GM20431 (cell line): ENCODE results near the gene KCTD14.
"Not testable (repeated sequence)": the region's sequence is repeated elsewhere in the genome, so short reads cannot be mapped to it uniquely, and the experiment has no call there.

Experiments used
- in situ Hi-C: fragments of 300-500 bp; cut with MseI, MboI; formaldehyde crosslinking; loops from one replicate; pipeline ENCODE4 v1.15.0; 2020; ENCODE audit warnings: low sequenced_read_pairs; ENCODE audit not compliant: unreplicated experiment

KCTD14 gene, protein sequence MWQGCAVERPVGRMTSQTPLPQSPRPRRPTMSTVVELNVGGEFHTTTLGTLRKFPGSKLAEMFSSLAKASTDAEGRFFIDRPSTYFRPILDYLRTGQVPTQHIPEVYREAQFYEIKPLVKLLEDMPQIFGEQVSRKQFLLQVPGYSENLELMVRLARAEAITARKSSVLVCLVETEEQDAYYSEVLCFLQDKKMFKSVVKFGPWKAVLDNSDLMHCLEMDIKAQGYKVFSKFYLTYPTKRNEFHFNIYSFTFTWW

DNA sequence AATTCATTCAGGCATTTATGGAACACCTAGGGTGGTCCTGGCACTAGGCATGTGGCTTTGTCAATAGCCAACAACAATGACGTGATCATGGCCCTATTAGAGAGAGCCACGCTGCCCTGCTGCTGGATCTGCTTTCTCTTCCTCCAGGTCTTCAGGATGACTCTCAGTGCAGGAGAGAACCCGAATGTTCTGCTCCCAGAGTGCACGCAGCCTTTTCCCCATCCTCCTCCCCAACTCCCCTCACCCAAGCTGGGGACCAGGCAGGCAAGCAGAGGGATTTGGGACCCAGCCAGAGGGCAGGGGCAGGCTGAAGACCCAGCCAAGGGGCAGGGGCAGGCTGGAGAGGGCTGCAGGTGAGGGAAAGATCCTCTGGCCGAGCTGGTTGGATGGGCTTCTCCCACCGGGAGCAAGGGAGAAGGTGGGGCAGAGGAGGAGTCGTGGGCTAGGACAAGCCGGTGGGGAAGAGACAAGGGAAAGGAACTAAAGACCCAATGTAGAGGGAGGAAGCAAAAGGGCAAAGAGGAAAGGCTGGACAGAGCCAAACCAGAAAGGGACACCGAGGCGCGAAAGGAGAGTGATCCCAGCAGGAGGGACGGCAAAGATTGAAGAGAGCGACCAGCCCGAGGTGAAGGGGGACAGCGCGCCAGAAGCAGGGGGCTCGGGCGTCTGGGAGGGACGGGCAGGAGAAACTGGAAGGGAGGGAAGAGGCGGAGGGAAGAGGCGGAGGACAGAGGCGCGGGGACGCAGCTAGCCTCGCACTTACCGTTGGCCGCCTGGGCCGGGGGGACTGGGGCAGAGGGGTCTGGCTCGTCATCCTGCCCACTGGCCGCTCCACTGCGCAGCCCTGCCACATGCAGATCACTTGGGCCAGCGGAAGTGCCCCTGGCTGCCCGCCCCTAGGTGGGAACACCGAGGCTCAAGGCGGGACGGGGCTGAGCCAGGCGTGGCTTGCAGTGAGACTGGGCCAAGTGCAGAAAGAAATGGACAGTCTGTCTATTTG, at the start of gene KCTD14:
TSS of gene KCTD14 (minus strand) at position 880 of the 1,000 bp plus-strand sequence. CDS start at position 853, 27 bp downstream.
- in situ Hi-C loops: no loop called here

- in situ Hi-C loops: no loop called here
Observed at GRCh38 chr11:78072455-78072854, 49.4 kb upstream of the KCTD14 start.

DNA sequence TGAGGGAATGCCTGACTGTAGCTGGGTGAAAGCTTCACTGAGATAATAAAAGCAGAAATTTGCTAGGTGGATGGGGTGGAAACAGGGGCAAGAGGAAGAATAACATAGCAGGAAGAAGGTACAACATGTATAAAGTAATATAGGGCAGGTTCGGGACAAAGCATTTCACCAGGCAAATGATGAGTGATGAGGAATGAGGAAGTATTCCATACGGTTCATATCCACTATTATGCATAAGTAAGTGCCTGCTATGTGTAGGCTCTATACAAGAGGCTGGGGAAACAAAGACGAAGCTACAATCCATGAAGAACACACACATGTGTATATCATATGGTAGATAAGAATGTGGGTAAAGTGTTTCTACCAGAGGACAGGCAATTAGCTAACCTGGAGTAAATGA, 48.6 kb upstream of the KCTD14 start:
- in situ Hi-C loops: no loop called here

- in situ Hi-C loops: no loop called here
Observed at GRCh38 chr11:78070621-78071020, 47.5 kb upstream of the KCTD14 start.

DNA sequence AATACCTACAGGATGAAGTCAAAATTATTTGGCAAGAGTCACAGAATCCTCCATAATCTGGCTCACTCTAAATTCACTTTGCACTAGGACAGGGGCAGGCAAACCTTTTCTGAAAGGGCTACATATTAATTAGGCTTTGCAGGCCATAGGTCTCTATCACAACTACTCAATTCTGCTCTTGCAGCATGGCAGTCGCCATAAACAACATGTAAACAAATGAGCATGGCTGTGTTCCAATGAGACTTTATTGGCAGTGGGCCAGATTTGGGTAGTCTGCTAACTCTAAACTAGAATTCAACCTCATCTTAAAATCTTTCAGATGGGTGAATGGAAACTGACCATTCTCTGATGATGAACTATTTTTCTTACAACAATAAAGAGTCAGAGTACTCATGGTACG, 46.4 kb upstream of the KCTD14 start:
- in situ Hi-C loops: no loop called here

DNA sequence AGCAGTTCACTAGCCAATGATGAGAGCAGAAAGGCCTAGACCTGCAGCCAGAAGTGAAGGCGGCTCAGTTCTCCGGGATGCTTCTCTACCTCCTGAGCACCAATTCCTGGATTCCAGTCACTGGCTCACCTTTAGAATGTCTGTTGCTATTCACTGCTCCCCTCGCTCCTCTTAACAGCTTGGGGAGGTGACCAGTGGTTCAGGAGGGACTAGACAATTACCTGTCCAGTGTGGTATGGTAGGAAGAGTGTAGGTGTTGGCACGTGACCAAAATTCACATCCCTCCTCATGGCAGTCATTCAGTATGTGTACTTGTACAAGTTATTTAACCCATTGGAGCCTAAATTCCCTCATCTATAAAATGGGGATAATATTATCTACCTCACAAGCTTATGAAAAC, 44.6 kb upstream of the KCTD14 start:
- in situ Hi-C loops: no loop called here

- in situ Hi-C loops: no loop called here
Observed at GRCh38 chr11:78066471-78066870, 43.4 kb upstream of the KCTD14 start.

GRCh38 chr11:78065203-78065602, 42.1 kb upstream of the KCTD14 start:
- in situ Hi-C loops: no loop called here

- in situ Hi-C loops: no loop called here
Observed at GRCh38 chr11:78063440-78064181, 40.5 kb upstream of the KCTD14 start, which contains the start of gene THRSP. THRSP (plus strand) TSS chr11:78063861; CDS start chr11:78063882, 21 bp downstream.

DNA sequence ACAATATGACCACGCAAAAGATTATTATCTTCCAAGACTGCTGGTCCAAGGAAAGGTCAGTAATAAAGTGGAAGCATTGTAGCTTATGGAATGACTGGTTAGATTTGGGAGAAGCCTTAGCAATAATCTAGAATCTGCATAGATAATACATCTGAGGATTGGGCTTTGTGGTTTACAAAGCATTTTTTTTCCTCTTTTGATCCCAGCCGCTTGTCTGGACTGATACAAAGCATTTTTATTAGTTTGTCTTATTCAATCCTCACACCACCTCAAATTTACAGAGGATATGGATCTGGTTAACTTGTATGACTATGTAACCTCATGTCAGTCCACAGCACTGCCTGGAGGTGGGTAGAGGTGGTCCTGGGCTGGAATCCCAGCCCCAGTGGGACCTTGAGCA, 39.6 kb upstream of the KCTD14 start:
- in situ Hi-C loops: no loop called here

- in situ Hi-C loops: no loop called here
Observed at GRCh38 chr11:78061921-78062311, 38.8 kb upstream of the KCTD14 start.

GRCh38 chr11:78061088-78061920, 38.2 kb upstream of the KCTD14 start:
- in situ Hi-C loops: no loop called here

- in situ Hi-C loops: no loop called here
Observed at GRCh38 chr11:78060533-78060932, 37.5 kb upstream of the KCTD14 start.

DNA sequence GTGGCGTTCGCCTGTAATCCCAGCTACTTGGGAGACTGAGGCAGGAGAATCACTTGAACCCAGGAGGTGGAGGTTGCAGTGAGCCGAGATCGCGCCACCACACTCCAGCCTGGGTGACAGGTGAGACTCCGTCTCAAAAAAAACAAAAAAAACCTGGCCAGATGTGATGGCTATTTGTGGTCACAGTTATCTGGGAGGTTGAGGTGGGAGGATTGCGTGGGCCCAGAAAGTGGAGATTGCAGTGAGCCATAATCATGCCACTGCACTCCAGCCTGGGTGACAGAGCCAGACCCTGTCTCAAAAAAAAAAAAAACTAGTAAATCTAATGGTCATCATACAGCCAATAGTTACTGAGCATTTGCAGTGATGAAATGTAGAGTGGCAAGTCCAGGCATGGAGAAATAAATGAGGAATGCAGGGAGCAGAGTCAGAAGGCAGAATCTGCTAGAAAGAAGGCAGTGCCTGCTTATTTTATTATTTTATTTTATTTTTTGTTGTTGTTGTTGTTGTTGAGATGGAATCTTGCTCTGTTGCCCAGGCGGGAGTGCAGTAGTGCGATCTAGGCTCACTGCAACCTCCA, 36.8 kb upstream of the KCTD14 start:
- in situ Hi-C loops: not testable (repeated sequence)

- in situ Hi-C loops: no loop called here
Observed at GRCh38 chr11:78057462-78058055, 34.5 kb upstream of the KCTD14 start.

DNA sequence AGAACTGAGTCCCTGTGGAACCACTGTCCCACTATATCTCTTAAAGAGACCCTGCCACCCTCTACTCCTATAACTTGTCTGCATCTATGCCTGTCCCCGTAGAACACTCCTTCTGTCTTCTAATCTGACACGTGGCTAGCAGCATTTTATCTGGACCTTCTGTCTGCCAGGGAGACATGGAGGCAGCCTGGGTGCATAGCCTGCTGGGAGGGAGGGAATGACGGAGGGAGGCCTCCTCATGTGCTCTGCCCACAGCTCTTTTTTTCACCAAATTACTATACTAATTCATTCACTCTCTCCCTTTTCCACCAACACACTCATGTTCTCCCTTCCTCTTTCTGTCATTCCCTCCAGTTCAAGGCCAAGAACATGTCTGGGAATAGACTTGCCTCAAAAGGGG, 33.0 kb upstream of the KCTD14 start:
- in situ Hi-C loops: no loop called here

- in situ Hi-C loops: no loop called here
Observed at GRCh38 chr11:78054971-78055370, 31.9 kb upstream of the KCTD14 start.

GRCh38 chr11:78050964-78051831, 28.1 kb upstream of the KCTD14 start:
- in situ Hi-C loops: no loop called here
